H1 (cell line): ENCODE data around the gene P3H2.

Experiments
- CREB1 ChIP-seq: IDR thresholded peaks from 2 replicates; pipeline ENCODE4 v1.6.1; 2012; ENCODE audit warnings: inconsistent platforms
- HDAC6 ChIP-seq: IDR thresholded peaks from one replicate; pipeline ENCODE4 v1.7.1; 2012; ENCODE audit warnings: low read depth, mild to moderate bottlenecking, inconsistent platforms, low read length, moderate library complexity
- JUND ChIP-seq: IDR thresholded peaks from 2 replicates; pipeline ENCODE4 v1.6.1; 2011; ENCODE audit warnings: mild to moderate bottlenecking, improper control_type of control experiment, low read length
- POLR2A ChIP-seq, 2 experiments: IDR thresholded peaks; 1 replicate in 1 of 2; 2 replicates in 1 of 2; pipeline ENCODE4 v1.6.1; 2011; ENCODE audit warnings: low read depth in 2 of 2, low read length in 2 of 2, mild to moderate bottlenecking in 2 of 2; ENCODE audit errors: control extremely low read depth in 1 of 2
- POLR2AphosphoS5 ChIP-seq: IDR thresholded peaks from 2 replicates; pipeline ENCODE4 v1.6.1; 2011; ENCODE audit warnings: low read depth, low read length
- RAD21 ChIP-seq, 2 experiments: IDR thresholded peaks in 1 of 2; conservative IDR thresholded peaks in 1 of 2; 2 replicates each; pipeline ENCODE4 v1.6.1; 2011; ENCODE audit warnings: low read depth in 2 of 2, low read length in 2 of 2, improper control_type of control experiment in 1 of 2, inconsistent platforms in 1 of 2, mild to moderate bottlenecking in 1 of 2, moderate library complexity in 1 of 2
- SAP30 ChIP-seq: fragments of 300-600 bp; sonication (generic); IDR thresholded peaks from 2 replicates; pipeline ENCODE4 v1.7.1; 2012; ENCODE audit warnings: low read length, moderate library complexity, mild to moderate bottlenecking, inconsistent platforms; ENCODE audit not compliant: insufficient read depth, insufficient replicate concordance
- TAF1 ChIP-seq: IDR thresholded peaks from 2 replicates; pipeline ENCODE4 v1.6.1; 2011; ENCODE audit warnings: mild to moderate bottlenecking, low read depth, low read length
- YY1 ChIP-seq: IDR thresholded peaks from 2 replicates; pipeline ENCODE4 v1.6.1; 2011; ENCODE audit warnings: low read depth, mild to moderate bottlenecking, low read length
- ZNF274 ChIP-seq: IDR thresholded peaks from 2 replicates; pipeline ENCODE4 v1.7.0; 2012; ENCODE audit warnings: low read length, borderline replicate concordance; ENCODE audit errors: extremely low read depth
- TF ChIP-seq, protein P1 (sequence below), 3 experiments: IDR thresholded peaks; 1 replicate in 2 of 3; 2 replicates in 1 of 3; pipeline versions ENCODE4 v1.5.1 to v1.6.1; 2011; ENCODE audit warnings: low read length in 3 of 3, mild to moderate bottlenecking in 3 of 3, inconsistent platforms in 2 of 3, low read depth in 1 of 3, moderate library complexity in 1 of 3; ENCODE audit not compliant: insufficient read depth in 1 of 3; ENCODE audit errors: control extremely low read depth in 1 of 3
- TF ChIP-seq, protein P2 (sequence below): IDR thresholded peaks from 2 replicates; pipeline ENCODE4 v1.6.1; 2012; ENCODE audit warnings: inconsistent platforms
- TF ChIP-seq, protein P3 (sequence below): IDR thresholded peaks from 2 replicates; pipeline ENCODE4 v1.6.1; 2011; ENCODE audit warnings: low read length, improper control_type of control experiment

DNA sequence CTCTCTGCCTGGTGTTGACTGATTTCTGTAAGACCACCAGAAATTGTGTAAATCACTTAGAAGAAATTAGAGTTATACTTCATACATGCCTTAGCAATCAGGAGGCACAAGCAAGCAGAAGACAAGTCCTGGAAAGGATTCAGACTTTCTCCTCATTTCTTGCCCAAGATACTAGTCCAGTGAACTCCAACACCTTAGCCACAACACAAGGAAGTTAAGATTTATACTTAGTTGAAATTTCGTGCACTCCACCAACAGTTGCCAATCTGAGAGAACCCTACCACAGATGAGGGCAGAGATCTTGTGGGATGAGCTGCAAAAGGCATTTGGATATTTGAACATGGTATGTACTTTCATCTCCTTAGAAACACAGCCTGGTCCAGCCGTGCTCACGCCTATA lies 2.3 kb downstream of the P3H2 start:
- TF ChIP-seq POLR2A (IDR thresholded peaks at IDR 0.05; ENCODE audit: control extremely low read depth in 1 of 2, low read depth in 2 of 2, low read length in 2 of 2) (no peak), SAP30 (no peak), RAD21 (IDR thresholded peaks at IDR 0.05 in 1 of 2, conservative IDR thresholded peaks at IDR 0.05 in 1 of 2; ENCODE audit: low read depth in 2 of 2, low read length in 2 of 2) (no peak), TAF1 (no peak), YY1 (no peak), ZNF274 (no peak), POLR2AphosphoS5 (no peak), CREB1 (no peak), HDAC6 (no peak), JUND (no peak)
- TF ChIP-seq, protein P1, sequence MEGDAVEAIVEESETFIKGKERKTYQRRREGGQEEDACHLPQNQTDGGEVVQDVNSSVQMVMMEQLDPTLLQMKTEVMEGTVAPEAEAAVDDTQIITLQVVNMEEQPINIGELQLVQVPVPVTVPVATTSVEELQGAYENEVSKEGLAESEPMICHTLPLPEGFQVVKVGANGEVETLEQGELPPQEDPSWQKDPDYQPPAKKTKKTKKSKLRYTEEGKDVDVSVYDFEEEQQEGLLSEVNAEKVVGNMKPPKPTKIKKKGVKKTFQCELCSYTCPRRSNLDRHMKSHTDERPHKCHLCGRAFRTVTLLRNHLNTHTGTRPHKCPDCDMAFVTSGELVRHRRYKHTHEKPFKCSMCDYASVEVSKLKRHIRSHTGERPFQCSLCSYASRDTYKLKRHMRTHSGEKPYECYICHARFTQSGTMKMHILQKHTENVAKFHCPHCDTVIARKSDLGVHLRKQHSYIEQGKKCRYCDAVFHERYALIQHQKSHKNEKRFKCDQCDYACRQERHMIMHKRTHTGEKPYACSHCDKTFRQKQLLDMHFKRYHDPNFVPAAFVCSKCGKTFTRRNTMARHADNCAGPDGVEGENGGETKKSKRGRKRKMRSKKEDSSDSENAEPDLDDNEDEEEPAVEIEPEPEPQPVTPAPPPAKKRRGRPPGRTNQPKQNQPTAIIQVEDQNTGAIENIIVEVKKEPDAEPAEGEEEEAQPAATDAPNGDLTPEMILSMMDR (IDR thresholded peaks at IDR 0.05; ENCODE audit: control extremely low read depth in 1 of 3, insufficient read depth in 1 of 3, low read depth in 1 of 3, low read length in 3 of 3): no peak
- TF ChIP-seq, protein P2, sequence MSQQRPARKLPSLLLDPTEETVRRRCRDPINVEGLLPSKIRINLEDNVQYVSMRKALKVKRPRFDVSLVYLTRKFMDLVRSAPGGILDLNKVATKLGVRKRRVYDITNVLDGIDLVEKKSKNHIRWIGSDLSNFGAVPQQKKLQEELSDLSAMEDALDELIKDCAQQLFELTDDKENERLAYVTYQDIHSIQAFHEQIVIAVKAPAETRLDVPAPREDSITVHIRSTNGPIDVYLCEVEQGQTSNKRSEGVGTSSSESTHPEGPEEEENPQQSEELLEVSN: no peak
- TF ChIP-seq, protein P3, sequence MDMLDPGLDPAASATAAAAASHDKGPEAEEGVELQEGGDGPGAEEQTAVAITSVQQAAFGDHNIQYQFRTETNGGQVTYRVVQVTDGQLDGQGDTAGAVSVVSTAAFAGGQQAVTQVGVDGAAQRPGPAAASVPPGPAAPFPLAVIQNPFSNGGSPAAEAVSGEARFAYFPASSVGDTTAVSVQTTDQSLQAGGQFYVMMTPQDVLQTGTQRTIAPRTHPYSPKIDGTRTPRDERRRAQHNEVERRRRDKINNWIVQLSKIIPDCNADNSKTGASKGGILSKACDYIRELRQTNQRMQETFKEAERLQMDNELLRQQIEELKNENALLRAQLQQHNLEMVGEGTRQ: no peak
